ENCODE measurements around the gene SREK1.

SREK1 gene

DNA sequence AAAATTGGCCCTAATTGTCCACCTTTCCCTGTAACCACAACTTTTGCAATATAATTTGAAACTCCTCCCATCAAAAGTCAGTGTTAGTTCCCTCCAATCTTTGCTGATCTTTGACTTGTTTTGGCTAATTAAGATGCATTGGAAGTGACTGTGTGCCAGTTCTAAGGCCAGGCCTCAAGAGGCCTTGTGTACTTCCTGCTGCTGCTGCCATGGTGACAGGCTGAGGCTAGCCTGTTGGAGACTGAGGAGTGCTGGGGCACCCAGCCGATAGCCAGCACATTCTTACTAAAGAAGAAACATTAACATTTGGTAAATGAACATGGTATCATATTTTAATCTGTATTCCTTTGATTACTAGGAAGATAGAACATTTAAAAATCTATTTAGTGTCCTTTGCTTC lies 86.5 kb downstream of the SREK1 start:
- no peaks in the 10 kb centered on the region for H3K27me3 ChIP-seq (ENCODE audit: control insufficient read depth, insufficient read depth, low read length)
- no peak overlapping the region for H3K9ac ChIP-seq (ENCODE audit: low read length)
- no peaks in the 10 kb centered on the region for H3K9me3 ChIP-seq (ENCODE audit: control insufficient read depth, low read depth, low read length)
- no peak overlapping the region for H3K4me3 ChIP-seq (ENCODE audit: low read length)
- H3K27ac ChIP-seq (ENCODE audit: low read length): no peak overlapping the region
- peaks cover 16% of the 10 kb centered on the region for H3K4me1 ChIP-seq (ENCODE audit: control insufficient read depth, low read depth, low read length)
- H3K36me3 ChIP-seq (ENCODE audit: control insufficient read depth, low read depth, low read length): no peaks in the 10 kb centered on the region

DNA sequence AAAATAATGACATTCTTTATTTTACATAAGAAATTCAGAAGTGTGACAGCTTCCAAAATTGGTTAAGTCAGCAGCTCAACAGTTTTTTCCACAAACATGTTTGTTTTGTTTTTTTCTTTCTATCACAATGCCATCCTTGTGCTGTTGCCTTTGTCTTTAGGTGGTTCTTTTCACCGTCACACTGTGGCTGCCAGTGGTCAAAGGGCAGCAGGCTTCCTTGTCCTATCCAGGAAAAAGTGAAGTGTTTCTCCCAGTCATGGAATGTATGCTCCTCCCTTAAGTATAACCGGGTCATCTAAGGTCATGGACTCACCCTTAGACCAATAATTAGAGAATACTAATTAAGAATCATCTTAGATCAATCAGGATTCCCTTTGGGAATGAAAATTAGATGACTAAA lies 87.4 kb downstream of the SREK1 start:
- no peaks in the 10 kb centered on the region for H3K9me3 ChIP-seq (ENCODE audit: control insufficient read depth, low read depth, low read length)
- no peaks in the 10 kb centered on the region for H3K27me3 ChIP-seq (ENCODE audit: control insufficient read depth, insufficient read depth, low read length)
- H3K27ac ChIP-seq (ENCODE audit: low read length): no peak overlapping the region
- H3K36me3 ChIP-seq (ENCODE audit: control insufficient read depth, low read depth, low read length): no peaks in the 10 kb centered on the region
- peaks cover 16% of the 10 kb centered on the region for H3K4me1 ChIP-seq (ENCODE audit: control insufficient read depth, low read depth, low read length)
- H3K4me3 ChIP-seq (ENCODE audit: low read length): no peak overlapping the region
- no peak overlapping the region for H3K9ac ChIP-seq (ENCODE audit: low read length)

DNA sequence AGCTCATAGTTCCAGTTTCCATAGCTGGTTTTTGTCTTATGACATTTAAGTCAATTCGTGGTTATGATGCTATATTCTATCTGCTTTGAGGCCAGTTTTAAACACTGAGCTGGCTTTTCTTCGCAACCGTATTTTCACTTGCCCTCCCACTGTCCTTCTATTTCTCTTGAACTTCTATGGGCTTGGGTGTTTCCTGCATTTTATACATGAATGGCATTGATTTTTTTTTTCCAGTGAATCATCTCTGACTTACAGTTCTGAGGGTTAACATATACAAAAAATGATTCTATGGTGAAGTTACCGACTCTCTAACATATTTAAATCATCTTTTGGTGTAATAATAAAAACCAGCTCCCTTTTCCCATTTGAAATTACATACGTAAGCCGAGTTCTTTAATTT lies 88.2 kb downstream of the SREK1 start:
- no peak overlapping the region for H3K27ac ChIP-seq (ENCODE audit: low read length)
- H3K4me1 ChIP-seq (ENCODE audit: control insufficient read depth, low read depth, low read length): peaks cover 16% of the 10 kb centered on the region
- no peaks in the 10 kb centered on the region for H3K9me3 ChIP-seq (ENCODE audit: control insufficient read depth, low read depth, low read length)
- H3K36me3 ChIP-seq (ENCODE audit: control insufficient read depth, low read depth, low read length): no peaks in the 10 kb centered on the region
- H3K4me3 ChIP-seq (ENCODE audit: low read length): no peak overlapping the region
- no peak overlapping the region for H3K9ac ChIP-seq (ENCODE audit: low read length)
- H3K27me3 ChIP-seq (ENCODE audit: control insufficient read depth, insufficient read depth, low read length): no peaks in the 10 kb centered on the region

DNA sequence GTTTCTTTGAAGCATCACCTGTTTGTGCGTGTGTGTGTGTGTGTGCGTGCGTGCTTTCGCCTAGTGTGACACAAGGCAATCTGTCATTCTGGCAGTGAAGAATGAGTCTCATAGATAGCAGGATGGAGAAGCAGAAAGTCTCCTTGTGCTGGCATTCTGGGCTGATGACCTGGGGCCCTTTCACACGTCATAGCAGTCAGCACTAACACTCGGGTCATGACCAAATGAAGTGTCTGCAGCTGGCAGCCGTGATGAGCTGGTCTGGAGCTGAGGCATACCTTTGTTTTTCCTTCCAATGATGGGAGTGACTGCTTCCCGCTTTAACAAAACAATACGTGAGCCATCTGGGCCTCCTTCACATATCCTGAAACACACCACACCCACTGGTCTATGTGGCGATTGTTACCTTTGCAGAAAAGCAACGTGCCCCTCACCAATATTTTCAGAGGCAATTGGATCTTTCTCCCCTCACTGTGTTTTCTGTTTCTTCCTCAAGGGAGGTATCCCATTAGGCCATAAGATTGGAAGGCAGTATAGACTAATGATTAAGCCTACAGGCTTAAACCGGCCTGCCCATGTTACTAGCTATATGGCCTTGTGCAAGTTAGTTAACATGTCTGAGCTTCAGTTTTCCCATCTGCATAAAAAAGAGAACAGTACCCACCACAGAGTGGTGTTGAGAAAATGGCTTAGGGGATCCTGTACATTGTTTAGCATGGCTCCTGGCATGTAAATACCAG lies 88.8 kb downstream of the SREK1 start:
- Histone ChIP-seq H3K36me3 (ENCODE audit: control insufficient read depth, low read depth, low read length) (no peaks in the 10 kb centered on the region), H3K27me3 (ENCODE audit: control insufficient read depth, insufficient read depth, low read length) (no peaks in the 10 kb centered on the region), H3K27ac (ENCODE audit: low read length) (no peak overlapping the region), H3K4me3 (ENCODE audit: low read length) (no peak overlapping the region), H3K9ac (ENCODE audit: low read length) (no peak overlapping the region), H3K9me3 (ENCODE audit: control insufficient read depth, low read depth, low read length) (no peaks in the 10 kb centered on the region), H3K4me1 (ENCODE audit: control insufficient read depth, low read depth, low read length) (peaks cover 16% of the 10 kb centered on the region)

Measured in iPS-18a (cell line).